Endothelial cell of umbilical vein (primary cell): ENCODE measurements around the gene GIMAP7. TPM values are rescaled to one million over a fixed set of nuclear protein-coding genes. Genes with fewer than 3 reads are reported as not detected.
"Not testable (repeated sequence)": the region's sequence is repeated elsewhere in the genome, so short reads cannot be mapped to it uniquely, and the experiment has no call there.

Experiments
- BruUV-seq: library from RNA; stranded (reverse); fragments of 400-500 nt; replicated peaks from 2 replicates; lab custom pipeline; 2021; lab: Mats Ljungman, UMichigan
- CTCF ChIA-PET: fragments of 300-600, 350-600 bp; sonication (Branson Sonifier 250); formaldehyde crosslinking; loops from one replicate; lab custom pipeline; 2021; ENCODE audit warnings: antibody characterized with exemption, inconsistent platforms; lab: Charles Lee
- POLR2A ChIA-PET: fragments of 300-600, 350-600 bp; sonication (Branson Sonifier 250); formaldehyde crosslinking; loops from one replicate; lab custom pipeline; 2021; ENCODE audit warnings: antibody characterized with exemption, inconsistent platforms; lab: Charles Lee
- DNase-seq: peaks from one replicate; pipeline ENCODE4 v3.0.0-alpha.2; 2011; ENCODE audit warnings: low read depth, low spot score
- FAIRE-seq: peaks from 2 replicates; lab custom pipeline; 2011; peaks lifted over from hg19 to GRCh38; lab: Jason Lieb, UNC
- H2AFZ ChIP-seq: 2 replicates; pipeline ENCODE4 v1.6.0; 2012; ENCODE audit warnings: low read depth, low read length, control low read depth, inconsistent platforms
- H3K27ac ChIP-seq: 2 replicates; pipeline ENCODE4 v1.5.1; 2011; ENCODE audit warnings: low read depth, mild to moderate bottlenecking, control low read depth, low read length, moderate library complexity; ENCODE audit not compliant: insufficient read depth
- H3K27me3 ChIP-seq, 2 experiments: 2 replicates each; pipeline versions ENCODE4 v1.6.0 to v1.6.1; 2011; ENCODE audit warnings: low read length in 2 of 2, mixed read lengths in 1 of 2; ENCODE audit not compliant: control insufficient read depth in 2 of 2, insufficient read depth in 2 of 2
- H3K36me3 ChIP-seq, 2 experiments: 2 replicates in 1 of 2; 3 replicates in 1 of 2; pipeline ENCODE4 v1.5.1; 2011; ENCODE audit warnings: low read length in 2 of 2, mild to moderate bottlenecking in 1 of 2, moderate library complexity in 1 of 2; ENCODE audit not compliant: control insufficient read depth in 2 of 2, insufficient read depth in 2 of 2; ENCODE audit errors: extremely low read depth in 1 of 2
- H3K4me1 ChIP-seq: 3 replicates; pipeline ENCODE4 v1.5.1; 2011; ENCODE audit warnings: mild to moderate bottlenecking, low read length; ENCODE audit not compliant: control insufficient read depth, insufficient read depth; ENCODE audit errors: extremely low read depth
- H3K4me2 ChIP-seq: 2 replicates; pipeline ENCODE4 v1.6.1; 2011; ENCODE audit warnings: low read length, control low read depth, mixed read lengths; ENCODE audit not compliant: insufficient read depth
- H3K4me3 ChIP-seq, 3 experiments: fragments of 200-600 bp in 1 of 3; sonication (generic), shearing (Covaris generic) in 1 of 3; replicated peaks in 1 of 3; 2 replicates each; pipeline ENCODE4 v1.5.1; 2011 to 2016; ENCODE audit warnings: control low read depth in 3 of 3, low read length in 3 of 3, mild to moderate bottlenecking in 2 of 3, inconsistent platforms in 1 of 3, low read depth in 1 of 3, moderate library complexity in 1 of 3; ENCODE audit not compliant: insufficient read depth in 1 of 3
- H3K79me2 ChIP-seq: 2 replicates; pipeline ENCODE4 v1.6.0; 2012; ENCODE audit warnings: low read length, inconsistent platforms; ENCODE audit not compliant: control insufficient read depth, insufficient read depth
- H3K9ac ChIP-seq: replicated peaks from 2 replicates; pipeline ENCODE3; 2011; ENCODE audit warnings: low read length, control low read depth; ENCODE audit not compliant: insufficient read depth; ENCODE audit errors: extremely low read depth
- H3K9me1 ChIP-seq: replicated peaks from 3 replicates; pipeline ENCODE4 v1.6.0; 2011; ENCODE audit warnings: mild to moderate bottlenecking, low read length; ENCODE audit not compliant: control insufficient read depth, insufficient read depth; ENCODE audit errors: extremely low read depth
- H3K9me3 ChIP-seq: replicated peaks from 2 replicates; pipeline ENCODE4 v1.5.1; 2012; ENCODE audit warnings: low read length, inconsistent platforms; ENCODE audit not compliant: control insufficient read depth, insufficient read depth
- H4K20me1 ChIP-seq: replicated peaks from 2 replicates; pipeline ENCODE3; 2011; ENCODE audit warnings: mild to moderate bottlenecking, low read length; ENCODE audit not compliant: control insufficient read depth, insufficient read depth; ENCODE audit errors: extremely low read depth
- CTCF ChIP-seq, 2 donors: IDR thresholded peaks; 1 replicate in 1 of 2; 2 replicates in 1 of 2; pipeline ENCODE4 v1.5.1; 2011; ENCODE audit warnings: low read length in 2 of 2, mild to moderate bottlenecking in 2 of 2, moderate library complexity in 2 of 2, control low read depth in 1 of 2, inconsistent platforms in 1 of 2, low read depth in 1 of 2; ENCODE audit not compliant: insufficient read depth in 1 of 2; ENCODE audit errors: extremely low read depth in 1 of 2
- EZH2 ChIP-seq: IDR thresholded peaks from 2 replicates; pipeline ENCODE4 v1.6.1; 2012; ENCODE audit warnings: borderline replicate concordance, low read depth, mild to moderate bottlenecking, moderate library complexity, low read length, inconsistent platforms; ENCODE audit not compliant: severe bottlenecking
- FOS ChIP-seq: IDR thresholded peaks from 2 replicates; pipeline ENCODE4 v1.6.1; 2011; ENCODE audit warnings: mild to moderate bottlenecking, low read length, moderate library complexity, borderline replicate concordance; ENCODE audit not compliant: insufficient read depth
- GATA2 ChIP-seq: IDR thresholded peaks from 2 replicates; pipeline ENCODE4 v1.7.0; 2011; ENCODE audit warnings: low read depth, mild to moderate bottlenecking, moderate library complexity, mixed read lengths, low read length; ENCODE audit not compliant: insufficient read length, insufficient read depth
- JUN ChIP-seq: IDR thresholded peaks from 2 replicates; pipeline ENCODE4 v1.6.1; 2011; ENCODE audit warnings: borderline replicate concordance, low read depth; ENCODE audit not compliant: insufficient read length, insufficient read depth
- MAX ChIP-seq: IDR thresholded peaks from 2 replicates; pipeline ENCODE4 v1.6.1; 2011; ENCODE audit not compliant: insufficient read depth, insufficient read length
- MYC ChIP-seq: IDR thresholded peaks from one replicate; pipeline ENCODE4 v1.6.1; 2011; ENCODE audit warnings: mild to moderate bottlenecking, low read depth, low read length
- POLR2A ChIP-seq: IDR thresholded peaks from 2 replicates; pipeline ENCODE4 v1.6.1; 2012; ENCODE audit warnings: low read depth, mild to moderate bottlenecking, control low read depth, low read length
- POLR2AphosphoS5 ChIP-seq: IDR thresholded peaks from 2 replicates; pipeline ENCODE4 v1.6.1; 2012; ENCODE audit warnings: low read depth, mild to moderate bottlenecking, control low read depth, low read length, moderate library complexity; ENCODE audit not compliant: insufficient read depth
- dilution Hi-C: fragments of 300-500 bp; cut with MboI; formaldehyde crosslinking; loops from one replicate; pipeline ENCODE4 v1.15.0; 2019; ENCODE audit warnings: low sequenced_read_pairs; ENCODE audit not compliant: extremely low pct_ligation_motif_present
- intact Hi-C: fragments of 100-400 bp; cut with micrococcal nuclease; formaldehyde crosslinking; loops from one replicate; pipeline ENCODE4 v1.10.0; 2022
- polyA plus RNA-seq, 4 experiments: library from polyadenylated mRNA; depleted of rRNA in 3 of 4; stranded (reverse) in 3 of 4; unstranded in 1 of 4; fragments of >200 nt; gene quantifications; 2 replicates each; pipeline versions ENCODE4 v1.2.1 to v1.2.3, GENCODE V29; 2011 to 2012; ENCODE audit warnings: missing spikeins in 1 of 4
- total RNA-seq: library from RNA; stranded (reverse); gene quantifications from 2 replicates; pipeline ENCODE4 v1.2.3, GENCODE V29; 2021

Gene GIMAP7
- total and polyA plus RNA-seq, 2 donors (not counting 3 experiments of a cell fraction or from before 2014, with no cell fraction given): 42.4 to 43.4 TPM

- Histone ChIP-seq H3K4me1 (peaks cover 17% of the 10 kb centered on the region), H3K4me3 (peak overlapping the region in 1 of 3 experiments; percentile 62), H3K27ac (peak overlapping the region; percentile 72), H3K9ac (peak overlapping the region; percentile 39), H3K4me2 (peak overlapping the region; percentile 84), H2AFZ (peak overlapping the region; percentile 25)
- H3K36me3 ChIP-seq, H3K79me2 ChIP-seq, dilution Hi-C loops, H3K27me3 ChIP-seq, H4K20me1 ChIP-seq, H3K9me1 ChIP-seq, H3K9me3 ChIP-seq, BruUV-seq: not testable (repeated sequence)
- peak; percentile 88 for DNase-seq
- FAIRE-seq: peak; percentile 88
- intact Hi-C loops: loop anchor here (1.0 kb wide), 4 partner anchors 31 to 271 kb away; no protein-coding TSS in a partner anchor
- ChIA-PET POLR2A (interaction anchor here (0.7 kb wide), 1 partner anchor 31 kb away, joined by 4 read pairs; the partner anchor contains the start of gene GIMAP7), CTCF (interaction anchor here (1.1 to 3.8 kb wide), 6 partner anchors 12 to 294 kb away, joined by 3 to 19 read pairs (median 4); partner anchors contain the start of genes GIMAP7 and GIMAP8)
- TF ChIP-seq JUN: peak; percentile 35
- TF ChIP-seq GATA2: peak; percentile 67
These were observed 30.6 kb upstream of the GIMAP7 start for GRCh38 chr7:150484071-150484470.

GRCh38 chr7:150487625-150488024 lies 27.0 kb upstream of the GIMAP7 start:
- no TSS peak for BruUV-seq
- intact Hi-C loops: no loop called here

More at GRCh38 chr7:150487625-150488024, 27.0 kb upstream of the GIMAP7 start:
- DNase-seq (no peak), FAIRE-seq (no peak)
- H2AFZ ChIP-seq: no peak overlapping the region
- no peak overlapping the region for H3K9ac ChIP-seq
- H3K4me3 ChIP-seq: no peak overlapping the region
- no peaks in the 10 kb centered on the region for H3K36me3 ChIP-seq
- ChIA-PET POLR2A (interaction anchor here (0.6 kb wide), 1 partner anchor 8 kb away, joined by 3 read pairs; no protein-coding TSS in a partner anchor), CTCF (no interaction called here)
- TF ChIP-seq FOS (no peak), POLR2AphosphoS5 (no peak), MAX (no peak), JUN (no peak), MYC (no peak), POLR2A (no peak), EZH2 (no peak), CTCF (IDR thresholded peaks at IDR 0.05; ENCODE audit: extremely low read depth in 1 of 2, insufficient read depth in 1 of 2, low read depth in 1 of 2, low read length in 2 of 2) (no peak), GATA2 (no peak)
- H4K20me1 ChIP-seq: no peaks in the 10 kb centered on the region
- no peaks in the 10 kb centered on the region for H3K9me1 ChIP-seq
- no peaks in the 10 kb centered on the region for H3K27me3 ChIP-seq
- H3K9me3 ChIP-seq: no peaks in the 10 kb centered on the region
- peaks cover 17% of the 10 kb centered on the region for H3K4me1 ChIP-seq
- dilution Hi-C loops: no loop called here
- H3K4me2 ChIP-seq: no peak overlapping the region
- H3K79me2 ChIP-seq: no peaks in the 10 kb centered on the region
- no peak overlapping the region for H3K27ac ChIP-seq
